Esophagus muscularis mucosa (tissue), 4 donors: ENCODE measurements around the gene TNFAIP6.

ENCODE experiments used
- EP300 ChIP-seq: sonication (generic); formaldehyde crosslinking; IDR thresholded peaks from one replicate; pipeline ENCODE4 v1.6.1; 2017; ENCODE audit warnings: antibody characterized with exemption
- POLR2AphosphoS5 ChIP-seq, 2 donors: sonication (generic); formaldehyde crosslinking; IDR thresholded peaks; one replicate each; pipeline ENCODE4 v1.6.1; 2017; ENCODE audit warnings: antibody characterized with exemption in 2 of 2
- TF ChIP-seq, protein P1 (sequence below), 3 experiments: fragments of 200-600 bp in 2 of 3; fragments of 450-650 bp in 1 of 3; sonication (generic) in 2 of 3; IDR thresholded peaks; one replicate each; pipeline ENCODE4 v1.5.1; 2017 to 2019; ENCODE audit warnings: antibody characterized with exemption in 3 of 3, mild to moderate bottlenecking in 2 of 3, moderate library complexity in 1 of 3

- no peak for TF ChIP-seq EP300
- TF ChIP-seq, protein P1, sequence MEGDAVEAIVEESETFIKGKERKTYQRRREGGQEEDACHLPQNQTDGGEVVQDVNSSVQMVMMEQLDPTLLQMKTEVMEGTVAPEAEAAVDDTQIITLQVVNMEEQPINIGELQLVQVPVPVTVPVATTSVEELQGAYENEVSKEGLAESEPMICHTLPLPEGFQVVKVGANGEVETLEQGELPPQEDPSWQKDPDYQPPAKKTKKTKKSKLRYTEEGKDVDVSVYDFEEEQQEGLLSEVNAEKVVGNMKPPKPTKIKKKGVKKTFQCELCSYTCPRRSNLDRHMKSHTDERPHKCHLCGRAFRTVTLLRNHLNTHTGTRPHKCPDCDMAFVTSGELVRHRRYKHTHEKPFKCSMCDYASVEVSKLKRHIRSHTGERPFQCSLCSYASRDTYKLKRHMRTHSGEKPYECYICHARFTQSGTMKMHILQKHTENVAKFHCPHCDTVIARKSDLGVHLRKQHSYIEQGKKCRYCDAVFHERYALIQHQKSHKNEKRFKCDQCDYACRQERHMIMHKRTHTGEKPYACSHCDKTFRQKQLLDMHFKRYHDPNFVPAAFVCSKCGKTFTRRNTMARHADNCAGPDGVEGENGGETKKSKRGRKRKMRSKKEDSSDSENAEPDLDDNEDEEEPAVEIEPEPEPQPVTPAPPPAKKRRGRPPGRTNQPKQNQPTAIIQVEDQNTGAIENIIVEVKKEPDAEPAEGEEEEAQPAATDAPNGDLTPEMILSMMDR (IDR thresholded peaks at IDR 0.05): no peak
- no peak for TF ChIP-seq POLR2AphosphoS5 (IDR thresholded peaks at IDR 0.05)
Observed at GRCh38 chr2:151407281-151407680, 49.9 kb downstream of the TNFAIP6 start.
